Upper lobe of left lung (tissue), 4 donors: ENCODE results near the gene CCDC185.

ENCODE experiments used
- CTCF ChIP-seq, 6 experiments: fragments of 450-650 bp in 4 of 6; fragments of 200-600 bp in 2 of 6; sonication (generic) in 2 of 6; IDR thresholded peaks; one replicate each; pipeline ENCODE4 v1.5.1; 2016 to 2019; ENCODE audit warnings: antibody characterized with exemption in 6 of 6
- POLR2A ChIP-seq, 4 donors: fragments of 450-650 bp; IDR thresholded peaks; one replicate each; pipeline ENCODE4 v1.5.1; 2016 to 2017; ENCODE audit warnings: antibody characterized with exemption in 4 of 4, mild to moderate bottlenecking in 2 of 4

GRCh38 chr1:223348439-223348838 lies 44.8 kb upstream of the CCDC185 start:
- no peak for TF ChIP-seq POLR2A (IDR thresholded peaks at IDR 0.05)
- TF ChIP-seq CTCF (IDR thresholded peaks at IDR 0.05) = no peak
